ENCODE measurements around the gene TENM4.

TENM4 gene

GRCh38 chr11:79287952-79288351 lies 152.9 kb downstream of the TENM4 start:
- no peak for DNase-seq

DNA sequence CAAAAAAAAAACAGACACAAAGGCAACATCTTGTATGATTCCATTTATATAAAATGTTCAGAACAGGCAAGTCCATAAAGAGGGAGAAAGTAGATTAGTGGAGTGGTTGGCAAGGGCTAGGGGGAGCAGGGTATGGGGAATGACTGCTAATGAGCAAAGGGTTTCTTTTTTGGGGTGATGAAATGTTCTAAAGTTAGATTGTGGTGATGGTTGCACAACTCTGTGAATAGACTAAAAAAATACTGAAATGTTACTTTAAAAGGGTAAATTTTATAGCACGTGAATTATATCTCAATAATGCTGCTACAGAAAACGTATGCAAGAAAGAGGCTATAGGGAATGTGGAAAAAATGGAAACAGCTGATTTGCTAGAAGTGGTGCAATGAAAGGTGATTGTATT lies 155.1 kb downstream of the TENM4 start:
- DNase-seq = no peak

- no peak for DNase-seq
These were observed 164.0 kb downstream of the TENM4 start for GRCh38 chr11:79276736-79277325.

- DNase-seq = no peak
These were observed 166.0 kb downstream of the TENM4 start for GRCh38 chr11:79274636-79275331.

- no peak for DNase-seq
These were observed 167.0 kb downstream of the TENM4 start for GRCh38 chr11:79273781-79274180.

GRCh38 chr11:79269611-79270307 lies 171.1 kb downstream of the TENM4 start:
- DNase-seq = no peak

DNA sequence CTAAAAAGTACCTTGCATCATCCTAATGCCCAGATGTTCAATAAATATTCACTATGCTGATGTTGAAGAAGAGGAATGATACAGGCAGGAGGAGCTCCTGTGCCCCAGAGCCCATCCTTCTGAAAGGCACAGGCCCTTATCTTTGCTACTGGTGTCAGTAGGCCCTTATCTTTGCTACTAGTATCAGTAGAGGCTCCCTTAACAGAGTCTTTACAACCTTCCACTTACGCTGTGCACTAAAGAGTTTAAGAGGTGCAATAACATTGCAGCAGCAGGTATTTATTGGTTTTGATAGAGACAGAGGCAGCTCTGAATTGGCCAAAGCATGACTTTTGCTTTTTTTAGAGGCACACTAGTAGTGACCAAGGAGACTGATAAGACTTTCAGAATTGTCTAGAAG lies 174.4 kb downstream of the TENM4 start:
- no peak for DNase-seq

DNA sequence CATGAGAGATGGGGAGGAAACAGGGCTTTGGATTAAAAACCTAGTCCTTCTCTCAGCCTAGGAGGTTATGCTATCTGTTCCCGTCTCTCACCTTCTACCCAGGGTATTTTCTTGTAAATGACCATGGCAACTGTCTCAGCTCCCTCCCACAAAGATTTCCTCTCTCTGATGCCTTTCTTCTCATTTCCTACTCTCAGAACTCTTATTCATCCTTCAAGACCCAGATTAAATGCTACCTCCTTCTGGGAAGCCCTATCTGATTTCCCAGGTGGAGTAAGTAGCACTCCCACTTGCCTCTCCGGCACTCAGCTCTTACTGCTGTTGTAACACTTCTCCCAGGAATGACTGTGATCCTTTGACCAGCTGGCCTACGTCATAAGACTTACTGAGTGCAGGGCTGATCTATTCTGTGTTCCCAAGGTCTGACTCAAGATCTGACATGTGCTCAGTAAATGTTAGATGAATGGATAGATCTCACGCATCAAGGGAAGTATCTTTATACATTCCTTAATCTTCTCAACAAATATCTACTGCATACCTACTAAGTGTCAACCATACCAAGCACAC lies 175.0 kb downstream of the TENM4 start:
- no peak for DNase-seq

- no peak for DNase-seq
These were observed 176.5 kb downstream of the TENM4 start for GRCh38 chr11:79264284-79264683.

DNA sequence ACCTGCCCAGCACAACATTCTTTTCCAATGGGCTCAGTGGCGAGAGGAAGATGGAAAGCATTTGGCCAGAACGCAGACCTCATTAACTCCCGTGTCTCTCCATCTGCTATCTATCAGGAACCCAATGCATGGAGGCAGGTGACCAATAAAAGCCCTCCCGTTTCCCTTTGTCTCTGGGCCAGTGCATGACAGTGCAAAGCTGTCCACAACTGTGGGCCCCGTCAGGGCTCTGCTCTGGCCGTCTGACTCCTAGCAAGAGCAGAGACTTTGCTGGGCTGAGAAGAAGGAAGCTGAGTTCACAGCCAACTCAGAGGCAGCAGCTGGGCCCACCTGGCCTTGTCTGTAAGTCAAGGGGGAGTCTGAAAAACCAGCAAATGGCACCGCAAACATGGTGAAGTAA lies 177.8 kb downstream of the TENM4 start:
- no peak for DNase-seq

GRCh38 chr11:79262221-79262620 lies 178.6 kb downstream of the TENM4 start:
- no peak for DNase-seq

DNA sequence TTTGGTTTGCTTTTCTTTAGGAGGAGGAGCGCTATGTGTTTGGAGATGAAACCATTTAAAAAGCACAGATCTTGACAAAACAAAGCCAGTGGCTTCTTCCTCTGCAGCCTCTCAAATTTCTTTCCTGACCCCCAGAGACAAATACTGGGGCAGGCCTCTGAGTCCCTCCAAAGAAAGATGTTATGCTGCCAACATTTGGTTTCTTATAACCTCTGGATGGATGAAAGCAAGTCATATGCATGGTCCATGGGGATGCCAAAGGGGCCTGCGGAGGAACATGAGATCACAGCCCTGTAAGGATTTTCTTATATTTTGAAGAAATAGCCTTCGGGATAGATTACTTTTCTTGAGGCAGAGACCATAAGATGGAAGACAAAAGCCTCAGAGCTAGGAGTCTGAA lies 179.1 kb downstream of the TENM4 start:
- no peak for DNase-seq

- no peak for DNase-seq
These were observed 181.0 kb downstream of the TENM4 start for GRCh38 chr11:79259800-79260199.

DNA sequence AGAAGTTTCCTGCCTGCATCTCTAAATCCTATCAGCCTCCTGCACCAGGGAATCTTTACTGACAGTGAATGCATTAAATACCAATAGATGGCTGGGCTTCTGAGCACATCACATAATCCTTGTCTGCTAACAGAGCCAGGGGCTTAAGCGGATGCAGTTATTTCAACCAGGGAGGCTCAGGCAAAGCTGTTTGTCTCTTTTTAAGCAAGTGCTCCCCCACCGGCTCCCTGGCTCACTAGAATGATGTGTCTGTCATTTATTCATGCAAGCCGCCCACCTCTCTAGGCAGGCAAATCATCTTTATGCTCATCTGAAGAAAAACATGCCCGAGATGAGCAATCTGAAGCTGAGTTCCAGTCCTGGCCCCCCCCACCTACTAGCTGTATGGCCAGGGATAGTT lies 182.3 kb downstream of the TENM4 start:
- DNase-seq = no peak

DNA sequence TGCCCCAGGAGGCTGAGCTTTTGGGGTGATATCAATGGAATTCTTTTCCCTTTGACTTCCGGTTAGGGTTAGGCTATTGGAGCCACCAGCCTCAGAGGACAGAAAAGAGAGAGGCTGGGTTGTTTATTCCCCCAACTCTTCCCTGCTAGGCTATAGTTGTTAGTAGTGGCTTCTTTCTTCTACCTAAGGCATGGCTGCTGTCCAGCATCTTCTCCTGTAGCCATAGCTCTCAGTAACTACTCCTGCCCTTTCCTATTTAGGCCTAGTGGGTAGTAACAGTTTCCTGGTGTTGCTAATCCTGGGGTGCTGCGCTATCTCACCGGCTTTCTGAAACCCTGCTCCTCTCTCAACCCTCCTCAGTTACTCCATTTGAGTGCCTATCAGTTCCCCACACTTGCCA lies 184.9 kb downstream of the TENM4 start:
- no peak for DNase-seq

DNA sequence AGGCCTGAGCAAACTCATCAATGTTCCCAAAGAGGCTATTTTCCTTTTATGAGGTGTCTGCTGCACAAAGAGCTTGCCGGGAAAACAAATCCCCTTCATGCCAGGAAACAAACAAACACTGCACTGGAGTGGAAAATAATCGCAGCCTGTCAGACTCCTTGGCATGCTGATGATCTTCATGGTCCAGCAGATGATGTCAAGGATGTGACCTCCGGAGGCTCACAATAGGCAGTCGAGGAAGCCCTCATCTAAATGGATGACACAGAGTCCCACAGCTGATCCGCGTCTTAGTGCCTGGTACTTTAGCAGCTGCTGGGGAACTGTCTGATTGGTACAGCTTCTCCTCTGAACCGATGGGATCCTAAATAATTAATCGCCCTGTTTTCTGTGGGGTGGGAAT lies 187.6 kb downstream of the TENM4 start:
- DNase-seq = no peak

GRCh38 chr11:79249295-79249993 lies 191.4 kb downstream of the TENM4 start:
- no peak for DNase-seq

DNA sequence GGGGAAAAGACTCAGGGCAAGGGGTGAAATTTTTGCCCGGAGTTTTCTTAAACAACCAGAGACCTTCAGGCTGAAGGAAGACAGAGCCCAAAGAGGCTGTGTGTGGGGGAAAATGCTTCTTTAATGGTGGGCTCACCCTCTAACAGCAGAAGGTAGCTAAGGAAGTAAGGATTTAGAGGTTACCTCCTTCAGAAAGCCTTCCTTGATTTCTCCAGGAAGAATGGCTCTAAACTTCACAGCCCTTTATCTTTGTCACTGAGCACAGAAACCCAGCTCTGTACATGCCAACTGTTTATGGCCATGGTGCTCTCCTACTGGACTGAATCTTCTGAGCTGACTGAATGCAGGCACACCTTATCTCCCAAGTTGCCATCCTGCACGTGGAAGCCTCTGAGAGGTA lies 196.0 kb downstream of the TENM4 start:
- DNase-seq = no peak

DNA sequence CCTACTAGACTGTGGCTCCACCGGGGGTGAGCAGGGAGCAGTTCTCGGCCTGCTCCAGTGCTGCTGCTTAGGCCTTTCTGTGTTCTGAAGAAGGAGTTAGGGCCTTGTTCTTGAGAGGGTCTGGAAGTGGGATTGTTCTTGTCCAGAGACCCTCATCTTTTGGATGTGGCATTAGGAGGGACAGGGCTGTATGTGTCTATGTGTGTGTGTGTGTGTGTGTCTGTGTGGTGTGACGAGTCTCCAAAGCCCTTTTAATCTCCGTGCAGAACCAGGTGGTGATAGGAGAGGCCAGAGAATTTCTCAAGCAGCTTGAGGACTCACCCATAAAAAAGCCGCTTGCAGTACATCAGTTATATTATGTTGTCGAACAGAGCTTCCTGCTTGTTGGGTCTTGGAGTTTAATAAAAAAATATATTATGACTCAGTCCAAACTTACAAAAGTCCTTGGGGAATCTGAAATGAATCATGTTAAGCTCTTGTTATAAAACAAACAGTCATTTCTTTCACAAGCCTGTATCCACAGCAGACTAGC lies 196.5 kb downstream of the TENM4 start:
- DNase-seq = no peak

- no peak for DNase-seq
These were observed 197.2 kb downstream of the TENM4 start for GRCh38 chr11:79243422-79244210.

- no peak for DNase-seq
These were observed 198.2 kb downstream of the TENM4 start for GRCh38 chr11:79242616-79243015.

DNA sequence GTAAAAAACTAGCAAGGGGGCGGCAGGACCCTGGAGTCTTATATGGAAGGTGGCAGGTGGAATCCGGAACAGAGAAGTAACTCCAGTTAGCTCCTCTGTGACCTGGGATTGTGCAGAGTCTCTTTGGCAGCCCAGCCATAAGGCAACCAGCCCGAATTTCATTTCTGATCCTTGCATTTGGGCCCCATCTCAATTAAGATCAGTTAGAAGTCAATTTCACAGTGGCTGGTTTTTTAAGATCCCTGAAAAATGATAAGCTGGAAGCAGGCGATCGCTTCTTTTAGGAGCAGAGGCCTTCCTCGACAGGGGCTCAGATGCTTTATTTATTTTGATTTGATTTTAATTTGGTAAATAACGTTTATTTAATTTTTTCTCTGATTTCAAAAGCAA lies 199.0 kb downstream of the TENM4 start:
- no peak for DNase-seq

Measured in activated naive CD4-positive, alpha-beta T cell treated with anti-CD3 and anti-CD28 coated beads, Interleukin-2, amount 50 U/mL, for 16 hours (primary cell).